Osteoblast (primary cell): Measurements from ENCODE around the gene CA12. TPM values are rescaled to one million over a fixed set of nuclear protein-coding genes. Genes with fewer than 3 reads are reported as not detected.
"Not testable (repeated sequence)": the region's sequence is repeated elsewhere in the genome, so short reads cannot be mapped to it uniquely, and the experiment has no call there.

Experiments used
- DNase-seq: peaks from one replicate; pipeline ENCODE4 v3.0.0; 2011; ENCODE audit warnings: low spot score, mixed read lengths; ENCODE audit not compliant: insufficient read length; ENCODE audit errors: missing footprints
- H2AFZ ChIP-seq: 2 replicates; pipeline ENCODE4 v1.6.0; 2011; ENCODE audit warnings: mild to moderate bottlenecking, low read length
- H3K27ac ChIP-seq: 2 replicates; pipeline ENCODE4 v1.5.1; 2011; ENCODE audit warnings: mild to moderate bottlenecking, low read depth, low read length, moderate library complexity
- H3K27me3 ChIP-seq: 2 replicates; pipeline ENCODE4 v1.6.0; 2012; ENCODE audit warnings: mild to moderate bottlenecking, control low read depth, inconsistent platforms, low read length, moderate library complexity; ENCODE audit not compliant: insufficient read depth
- H3K36me3 ChIP-seq: 2 replicates; pipeline ENCODE4 v1.5.1; 2011; ENCODE audit warnings: mild to moderate bottlenecking, low read length, control low read depth, moderate library complexity; ENCODE audit not compliant: insufficient read depth
- H3K4me1 ChIP-seq: 2 replicates; pipeline ENCODE4 v1.5.1; 2011; ENCODE audit warnings: mild to moderate bottlenecking, low read length, control low read depth, moderate library complexity; ENCODE audit not compliant: insufficient read depth
- H3K4me2 ChIP-seq: 2 replicates; pipeline ENCODE4 v1.6.0; 2011; ENCODE audit warnings: mild to moderate bottlenecking, low read length; ENCODE audit not compliant: insufficient read depth
- H3K4me3 ChIP-seq: fragments of 200-600 bp; sonication (generic); 3 replicates; pipeline ENCODE4 v1.5.1; 2012; ENCODE audit warnings: mild to moderate bottlenecking, low read length, inconsistent platforms; ENCODE audit not compliant: insufficient read depth
- H3K79me2 ChIP-seq: 2 replicates; pipeline ENCODE4 v1.6.0; 2012; ENCODE audit warnings: mild to moderate bottlenecking, low read length, control low read depth, inconsistent platforms; ENCODE audit not compliant: insufficient read depth
- H3K9me3 ChIP-seq: 2 replicates; pipeline ENCODE4 v1.5.1; 2011; ENCODE audit warnings: low read depth, low read length, control low read depth
- H4K20me1 ChIP-seq: 2 replicates; pipeline ENCODE4 v1.6.0; 2012; ENCODE audit warnings: mild to moderate bottlenecking, low read length, control low read depth; ENCODE audit not compliant: insufficient read depth
- CTCF ChIP-seq: IDR thresholded peaks from 2 replicates; pipeline ENCODE4 v1.5.1; 2011; ENCODE audit warnings: mild to moderate bottlenecking, low read depth, low read length, moderate library complexity; ENCODE audit errors: extremely low read depth
- total RNA-seq: library from RNA; depleted of rRNA; stranded (reverse); fragments of >200 nt; gene quantifications from 2 replicates; pipeline ENCODE4 v1.2.3, GENCODE V29; 2012

CA12 gene
- total RNA-seq, 1 donor, result 107 TPM

DNA sequence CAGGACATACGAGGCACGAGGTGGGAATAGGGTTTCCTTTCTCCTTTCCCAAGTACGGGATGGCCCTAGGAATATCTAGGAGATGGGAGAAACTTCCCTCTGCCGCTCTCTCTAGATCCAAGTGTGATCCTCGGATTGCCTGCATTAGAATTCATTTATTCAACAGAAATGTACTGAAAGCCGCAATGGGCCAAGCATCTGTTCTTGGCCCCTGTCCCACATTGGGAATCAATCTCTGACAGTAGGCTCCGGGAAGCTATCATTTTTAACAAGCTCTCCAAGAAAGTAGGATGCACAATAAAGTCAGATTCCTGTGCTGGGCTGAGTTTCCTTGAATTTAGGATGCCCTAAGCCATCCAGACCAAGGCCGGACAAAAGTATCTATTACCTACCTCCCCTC lies 37.2 kb upstream of the CA12 start:
- H2AFZ ChIP-seq, result no peak overlapping the region
- no peak for TF ChIP-seq CTCF
- no peaks in the 10 kb centered on the region for H3K27me3 ChIP-seq
- DNase-seq, result no peak
- H3K4me2 ChIP-seq, result no peak overlapping the region
- H3K36me3 ChIP-seq, result no peaks in the 10 kb centered on the region
- H3K79me2 ChIP-seq, result no peaks in the 10 kb centered on the region
- H3K4me3 ChIP-seq, result no peak overlapping the region
- no peaks in the 10 kb centered on the region for H3K9me3 ChIP-seq
- H3K27ac ChIP-seq, result no peak overlapping the region
- no peaks in the 10 kb centered on the region for H4K20me1 ChIP-seq
- no peaks in the 10 kb centered on the region for H3K4me1 ChIP-seq

DNA sequence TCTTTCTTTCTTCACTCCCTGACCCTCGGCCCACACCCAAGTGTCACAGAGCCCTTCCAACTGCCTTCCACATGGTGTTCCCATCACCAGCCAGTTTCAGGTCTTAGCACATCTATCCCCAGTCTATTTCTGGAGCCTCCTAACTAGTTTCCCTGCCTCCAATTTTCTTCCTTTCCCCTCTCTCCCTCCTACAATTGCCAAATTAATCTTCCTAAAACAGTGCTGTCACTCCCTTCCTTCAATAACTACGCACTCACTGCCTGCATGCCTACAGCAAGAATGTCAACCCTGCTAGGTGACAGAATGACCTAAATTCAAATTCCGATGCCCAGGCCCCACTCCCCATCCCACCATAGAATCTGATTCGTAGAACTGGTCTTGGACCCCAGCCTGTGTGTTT lies 36.1 kb upstream of the CA12 start:
- Histone ChIP-seq H3K4me2 (no peak overlapping the region), H4K20me1 (no peaks in the 10 kb centered on the region), H3K36me3 (no peaks in the 10 kb centered on the region), H3K27me3 (no peaks in the 10 kb centered on the region), H2AFZ (no peak overlapping the region), H3K9me3 (no peaks in the 10 kb centered on the region), H3K4me1 (no peaks in the 10 kb centered on the region), H3K27ac (no peak overlapping the region), H3K79me2 (no peaks in the 10 kb centered on the region), H3K4me3 (no peak overlapping the region)
- no peak for DNase-seq
- TF ChIP-seq CTCF, result no peak

GRCh38 chr15:63417274-63417673 lies 35.6 kb upstream of the CA12 start:
- H3K79me2 ChIP-seq, H3K4me3 ChIP-seq, H2AFZ ChIP-seq, H3K27me3 ChIP-seq, DNase-seq, H3K4me1 ChIP-seq, H3K27ac ChIP-seq, H3K36me3 ChIP-seq, H3K4me2 ChIP-seq, H4K20me1 ChIP-seq, H3K9me3 ChIP-seq: not testable (repeated sequence)

- TF ChIP-seq CTCF, result no peak
- Histone ChIP-seq H4K20me1 (no peaks in the 10 kb centered on the region), H3K9me3 (no peaks in the 10 kb centered on the region), H3K36me3 (no peaks in the 10 kb centered on the region), H2AFZ (no peak overlapping the region), H3K4me1 (no peaks in the 10 kb centered on the region), H3K27ac (no peak overlapping the region), H3K79me2 (no peaks in the 10 kb centered on the region), H3K27me3 (no peaks in the 10 kb centered on the region), H3K4me2 (no peak overlapping the region), H3K4me3 (no peak overlapping the region)
- peak; percentile 43 for DNase-seq
Observed at GRCh38 chr15:63414474-63415120, 33.0 kb upstream of the CA12 start.
